ENCODE results near the gene WDR82. TPM values are rescaled to one million over a fixed set of nuclear protein-coding genes. Genes with fewer than 3 reads are reported as not detected.

Gene WDR82
- total RNA-seq, 4 donors from 2014 or later, result 49.5 to 60.3 (median 56.3) TPM

DNA sequence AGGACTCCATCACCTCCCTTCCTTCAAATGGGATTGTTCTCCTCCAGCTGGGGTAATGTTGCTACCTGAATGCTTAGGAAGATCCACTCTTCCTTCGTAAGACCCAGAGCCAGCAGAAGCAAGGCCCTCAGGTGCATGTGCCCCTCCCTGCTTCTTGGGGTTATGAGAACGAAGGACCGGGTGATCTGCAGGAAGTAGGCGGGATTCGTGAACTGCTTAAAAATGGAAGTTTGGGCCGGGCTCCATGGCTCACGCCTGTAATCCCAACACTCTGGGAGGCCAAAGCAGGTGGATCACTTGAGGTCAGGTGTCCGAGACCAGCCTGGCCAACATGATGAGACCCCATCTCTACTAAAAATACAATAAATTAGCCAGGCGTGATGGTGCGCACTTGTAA lies 61.0 kb downstream of the WDR82 start:
- TF ChIP-seq CTCF (IDR thresholded peaks at IDR 0.05) (no peak), POLR2A (IDR thresholded peaks at IDR 0.05) (no peak)
- intact Hi-C loops (cut with DNase I; ENCODE audit: low total_unique reads), result no loop called here
- no peak overlapping the region for H3K4me3 ChIP-seq (ENCODE audit: low read depth, poor library complexity, severe bottlenecking)
- 50 to 57% methylated on average over 8 to 10 of the region's 10 CpGs for WGBS, 2 donors
- DNase-seq (ENCODE audit: low spot score in 2 of 2), result no peak

GRCh38 chr3:52216585-52217408 lies 61.7 kb downstream of the WDR82 start:
- 34 to 35% methylated on average over 13 of the region's 13 CpGs for WGBS, 2 donors
- DNase-seq (ENCODE audit: low spot score in 2 of 2), result peak; percentile 82 to 89
- H3K4me3 ChIP-seq (ENCODE audit: low read depth, poor library complexity, severe bottlenecking), result no peak overlapping the region
- no peak for TF ChIP-seq CTCF (IDR thresholded peaks at IDR 0.05)
- no peak for TF ChIP-seq POLR2A (IDR thresholded peaks at IDR 0.05)
- intact Hi-C loops (cut with DNase I; ENCODE audit: low total_unique reads), result no loop called here

- intact Hi-C loops (cut with DNase I; ENCODE audit: low total_unique reads), result no loop called here
- WGBS, 2 donors, result 94 to 96% methylated on average over 7 of the region's 7 CpGs
- no peak overlapping the region for H3K4me3 ChIP-seq (ENCODE audit: low read depth, poor library complexity, severe bottlenecking)
- TF ChIP-seq CTCF (IDR thresholded peaks at IDR 0.05) (no peak), POLR2A (IDR thresholded peaks at IDR 0.05) (no peak)
- no peak for DNase-seq (ENCODE audit: low spot score in 2 of 2)
Measured at GRCh38 chr3:52215351-52215750, 63.1 kb downstream of the WDR82 start.

DNA sequence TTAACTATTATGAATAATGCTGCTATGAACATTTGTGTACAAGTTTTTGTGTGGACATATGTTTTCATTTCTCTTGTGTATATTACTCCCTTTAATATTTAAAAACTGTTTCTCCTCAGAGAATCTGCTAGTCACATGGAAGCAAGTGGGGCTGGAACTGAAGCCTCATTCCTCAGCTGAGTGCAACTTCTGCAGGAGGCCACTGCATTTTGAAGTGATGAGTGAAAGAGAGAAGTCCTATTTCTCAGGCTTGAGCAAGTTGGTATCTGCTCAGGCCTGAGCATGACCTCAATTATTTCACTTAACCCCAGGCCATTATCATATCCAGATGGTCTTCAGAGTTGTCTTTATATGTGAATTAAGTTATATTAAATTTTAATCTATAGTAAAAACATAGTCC lies 64.5 kb downstream of the WDR82 start:
- intact Hi-C loops (cut with DNase I; ENCODE audit: low total_unique reads), result no loop called here
- TF ChIP-seq POLR2A (IDR thresholded peaks at IDR 0.05), result no peak
- no peak for TF ChIP-seq CTCF (IDR thresholded peaks at IDR 0.05)
- DNase-seq (ENCODE audit: low spot score in 2 of 2), result no peak
- H3K4me3 ChIP-seq (ENCODE audit: low read depth, poor library complexity, severe bottlenecking), result no peak overlapping the region

DNA sequence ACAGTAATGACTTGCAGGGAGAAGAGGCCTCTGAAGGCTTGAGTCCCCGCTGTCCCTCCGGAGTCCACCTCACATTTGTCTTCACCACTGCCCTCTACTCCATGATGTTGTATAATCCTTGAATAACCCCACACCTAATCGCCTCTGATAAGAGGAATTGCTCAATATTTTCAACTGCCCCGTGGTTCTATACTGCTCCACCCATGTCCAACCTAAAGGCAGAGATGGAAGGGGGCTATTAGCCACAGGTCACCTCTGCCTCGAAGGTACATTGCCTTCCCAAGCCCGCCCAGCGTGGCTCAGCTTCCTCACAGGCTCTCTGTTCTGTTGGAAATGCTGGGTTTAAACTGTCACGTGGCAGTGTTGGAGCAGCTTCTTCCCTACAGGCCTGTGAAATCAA lies 65.4 kb downstream of the WDR82 start:
- 84 to 88% methylated on average over 8 of the region's 8 CpGs for WGBS, 2 donors
- intact Hi-C loops (cut with DNase I; ENCODE audit: low total_unique reads), result no loop called here
- H3K4me3 ChIP-seq (ENCODE audit: low read depth, poor library complexity, severe bottlenecking), result no peak overlapping the region
- no peak for DNase-seq (ENCODE audit: low spot score in 2 of 2)
- TF ChIP-seq POLR2A (IDR thresholded peaks at IDR 0.05), result no peak

- no peak overlapping the region for H3K4me3 ChIP-seq (ENCODE audit: low read depth, poor library complexity, severe bottlenecking)
- TF ChIP-seq POLR2A (IDR thresholded peaks at IDR 0.05) (no peak), CTCF (IDR thresholded peaks at IDR 0.05) (no peak)
- 94 to 95% methylated on average over 18 of the region's 18 CpGs for WGBS, 2 donors
- DNase-seq (ENCODE audit: low spot score in 2 of 2), result no peak
- intact Hi-C loops (cut with DNase I; ENCODE audit: low total_unique reads), result no loop called here
Measured at GRCh38 chr3:52211268-52211891, 67.1 kb downstream of the WDR82 start.
